K562 (cell line): Measurements from ENCODE around the gene AMIGO1. TPM values are rescaled to one million over a fixed set of nuclear protein-coding genes. Genes with fewer than 3 reads are reported as not detected.

ENCODE experiments used
- ATAC-seq: fragments of 200-7000 bp; cut with Tn5 transposase; 3 replicates; pipeline ENCODE4 v1.9.1; 2020; ENCODE audit warnings: moderate library complexity
- BruUV-seq: library from RNA; stranded (reverse); fragments of 400-500 nt; replicated peaks from 2 replicates; lab custom pipeline; 2021; lab: Mats Ljungman, UMichigan
- CTCF ChIA-PET: fragments of 300-600 bp; formaldehyde crosslinking; extraction: SDS; loops from one replicate; lab custom pipeline; 2021; ENCODE audit warnings: low intra/inter-chr PET ratio; lab: Yijun Ruan, JAX
- POLR2A ChIA-PET: fragments of 300-600, 350-650 bp; sonication (Branson Sonifier 250); formaldehyde crosslinking; extraction: SDS; loops from one replicate; lab custom pipeline; 2021; ENCODE audit warnings: antibody characterized with exemption, inconsistent platforms; lab: Yijun Ruan, JAX
- DNase-seq, 4 experiments: peaks; one replicate each; pipeline versions ENCODE4 v3.0.0 to v3.0.0-alpha.2; 2011 to 2018; ENCODE audit warnings: low spot score in 3 of 4, mixed read lengths in 3 of 4; ENCODE audit errors: extremely low read depth in 1 of 4
- FAIRE-seq: peaks from 2 replicates; lab custom pipeline; 2011; peaks lifted over from hg19 to GRCh38; lab: Jason Lieb, UNC
- H2AFZ ChIP-seq: 2 replicates; pipeline ENCODE4 v1.6.0; 2011; ENCODE audit warnings: low read depth, low read length, control low read depth, inconsistent platforms
- H3K27ac ChIP-seq: fragments of 200-600 bp; 3 replicates; pipeline ENCODE4 v1.8.0; 2011; ENCODE audit warnings: low read depth, mild to moderate bottlenecking, control low read depth, inconsistent platforms, low read length, moderate library complexity, mixed read lengths; ENCODE audit errors: extremely low read depth
- H3K27me3 ChIP-seq, 2 experiments: fragments of 300-600 bp in 1 of 2; 2 replicates in 1 of 2; 3 replicates in 1 of 2; pipeline versions ENCODE4 v1.6.0 to v1.8.0; 2011; ENCODE audit warnings: inconsistent platforms in 2 of 2, low read length in 2 of 2, mild to moderate bottlenecking in 1 of 2, mixed read lengths in 1 of 2, moderate library complexity in 1 of 2; ENCODE audit not compliant: control insufficient read depth in 2 of 2, insufficient read depth in 2 of 2
- H3K36me3 ChIP-seq: fragments of 300-600 bp; 3 replicates; pipeline ENCODE4 v1.8.0; 2011; ENCODE audit warnings: mild to moderate bottlenecking, low read length, inconsistent platforms; ENCODE audit not compliant: control insufficient read depth, insufficient read depth
- H3K4me1 ChIP-seq, 2 experiments: fragments of 200-600 bp in 1 of 2; replicated peaks in 1 of 2; 2 replicates in 1 of 2; 3 replicates in 1 of 2; pipeline versions ENCODE4 v1.5.1 to v1.8.0; 2011; ENCODE audit warnings: inconsistent platforms in 2 of 2, low read length in 2 of 2, mild to moderate bottlenecking in 1 of 2, mixed read lengths in 1 of 2, moderate library complexity in 1 of 2; ENCODE audit not compliant: control insufficient read depth in 2 of 2, insufficient read depth in 2 of 2
- H3K4me2 ChIP-seq: 2 replicates; pipeline ENCODE4 v1.6.1; 2011; ENCODE audit warnings: low read length, control low read depth, inconsistent platforms, mixed read lengths; ENCODE audit not compliant: insufficient read depth
- H3K4me3 ChIP-seq: fragments of 200-600 bp; sonication (generic), shearing (Covaris generic); 2 replicates; pipeline ENCODE4 v1.5.1; 2016; ENCODE audit warnings: control low read depth, inconsistent platforms
- H3K79me2 ChIP-seq: fragments of 200-600 bp; 3 replicates; pipeline ENCODE4 v1.8.0; 2011; ENCODE audit warnings: low read length, inconsistent platforms; ENCODE audit not compliant: control insufficient read depth, insufficient read depth
- H3K9ac ChIP-seq, 2 experiments: 2 replicates each; pipeline versions ENCODE4 v1.6.0 to v1.6.1; 2011; ENCODE audit warnings: low read depth in 2 of 2, low read length in 2 of 2, control low read depth in 1 of 2, inconsistent platforms in 1 of 2, mild to moderate bottlenecking in 1 of 2, mixed read lengths in 1 of 2; ENCODE audit not compliant: insufficient read depth in 1 of 2
- H3K9me1 ChIP-seq: one replicate; pipeline ENCODE4 v1.6.0; 2011; ENCODE audit warnings: inconsistent platforms, mild to moderate bottlenecking, low read length, moderate library complexity; ENCODE audit not compliant: control insufficient read depth, insufficient read depth
- H3K9me3 ChIP-seq: replicated peaks from 2 replicates; pipeline ENCODE4 v1.5.1; 2011; ENCODE audit warnings: low read depth, low read length, inconsistent platforms; ENCODE audit not compliant: control insufficient read depth, insufficient read depth
- H4K20me1 ChIP-seq: replicated peaks from 2 replicates; pipeline ENCODE4 v1.6.1; 2011; ENCODE audit warnings: low read length, inconsistent platforms, mixed read lengths; ENCODE audit not compliant: control insufficient read depth, insufficient read depth
- CBFA2T3 ChIP-seq: fragments of 450-650 bp; IDR thresholded peaks from 2 replicates; pipeline ENCODE4 v1.6.1; 2017
- EHMT2 ChIP-seq: fragments of 450-650 bp; IDR thresholded peaks from 2 replicates; pipeline ENCODE4 v1.6.1; 2018; ENCODE audit warnings: antibody characterized with exemption
- GABPB1 ChIP-seq: sonication (generic); formaldehyde crosslinking; IDR thresholded peaks from 2 replicates; pipeline ENCODE4 v1.8.0; 2022; ENCODE audit warnings: mild to moderate bottlenecking, missing genetic modification reagents
- HMG20A ChIP-seq: fragments of 450-650 bp; formaldehyde crosslinking; conservative IDR thresholded peaks from 2 replicates; pipeline ENCODE4 v1.4.0; 2020; ENCODE audit warnings: mild to moderate bottlenecking, mixed read lengths
- HMGN3 ChIP-seq: IDR thresholded peaks from 2 replicates; pipeline ENCODE4 v1.6.1; 2011; ENCODE audit warnings: borderline replicate concordance, low read depth, mild to moderate bottlenecking, mixed read lengths, low read length; ENCODE audit not compliant: insufficient read length; ENCODE audit errors: extremely low read depth
- IRF2 ChIP-seq: sonication (generic); formaldehyde crosslinking; IDR thresholded peaks from 2 replicates; pipeline ENCODE4 v1.8.1; 2022; ENCODE audit warnings: mild to moderate bottlenecking, missing genetic modification reagents
- KLF13 ChIP-seq: fragments of 450-650 bp; IDR thresholded peaks from 2 replicates; pipeline ENCODE4 v1.6.1; 2016; ENCODE audit warnings: missing genetic modification characterization, low read depth, mild to moderate bottlenecking, missing compliant biosample characterization, moderate library complexity, borderline replicate concordance
- MAFG ChIP-seq: fragments of 450-650 bp; conservative IDR thresholded peaks from 2 replicates; pipeline ENCODE4 v1.6.1; 2016; ENCODE audit warnings: missing genetic modification characterization, missing compliant biosample characterization
- MCM5 ChIP-seq: fragments of 450-650 bp; IDR thresholded peaks from 2 replicates; pipeline ENCODE4 v1.6.1; 2016; ENCODE audit warnings: low read depth
- MTA3 ChIP-seq: fragments of 450-650 bp; formaldehyde crosslinking; IDR thresholded peaks from 2 replicates; pipeline ENCODE4 v1.6.1; 2017; ENCODE audit warnings: mild to moderate bottlenecking, borderline replicate concordance
- MTF1 ChIP-seq: fragments of 250-450 bp; sonication (Bioruptor Pico); IDR thresholded peaks from 2 replicates; pipeline ENCODE4 v1.9.0; 2021; ENCODE audit warnings: moderate library complexity, mild to moderate bottlenecking, inconsistent platforms, borderline replicate concordance
- NFATC3 ChIP-seq: fragments of 450-650 bp; IDR thresholded peaks from 2 replicates; pipeline ENCODE4 v1.6.1; 2017; ENCODE audit warnings: mild to moderate bottlenecking
- NFE2 ChIP-seq: IDR thresholded peaks from 2 replicates; pipeline ENCODE4 v1.6.1; 2014; ENCODE audit warnings: antibody characterized with exemption, low read depth
- NFIC ChIP-seq: fragments of 450-650 bp; IDR thresholded peaks from 2 replicates; pipeline ENCODE4 v1.6.1; 2017; ENCODE audit warnings: mild to moderate bottlenecking, inconsistent platforms
- NR2C1 ChIP-seq, 2 experiments: fragments of 450-650 bp; IDR thresholded peaks; 2 replicates each; pipeline ENCODE4 v1.6.1; 2017; ENCODE audit warnings: mild to moderate bottlenecking in 2 of 2, antibody characterized with exemption in 1 of 2, inconsistent platforms in 1 of 2, missing compliant biosample characterization in 1 of 2, missing genetic modification characterization in 1 of 2
- RCOR1 ChIP-seq, 2 experiments: IDR thresholded peaks; 2 replicates each; pipeline ENCODE4 v1.6.1; 2012; ENCODE audit warnings: low read depth in 2 of 2, low read length in 2 of 2, borderline replicate concordance in 1 of 2, improper control_type of control experiment in 1 of 2
- TAF1 ChIP-seq: IDR thresholded peaks from 2 replicates; pipeline ENCODE4 v1.6.1; 2011; ENCODE audit warnings: mild to moderate bottlenecking, low read length, moderate library complexity; ENCODE audit not compliant: insufficient read depth, control insufficient read depth, severe bottlenecking; ENCODE audit errors: extremely low read depth
- TBL1XR1 ChIP-seq, 2 experiments: IDR thresholded peaks; 2 replicates each; pipeline ENCODE4 v1.6.1; 2012; ENCODE audit warnings: improper control_type of control experiment in 2 of 2, low read length in 2 of 2, mild to moderate bottlenecking in 1 of 2
- ZNF316 ChIP-seq: fragments of 450-650 bp; IDR thresholded peaks from 2 replicates; pipeline ENCODE4 v1.6.1; 2016
- ZSCAN29 ChIP-seq: fragments of 450-650 bp; IDR thresholded peaks from 2 replicates; pipeline ENCODE4 v1.6.1; 2017
- WGBS: fragments of 100-300 bp; shearing (Covaris generic); methylation state at CpG from one replicate; pipeline ENCODE4 v1.1.6; 2016; ENCODE audit warnings: low coverage, mixed read lengths; ENCODE audit not compliant: insufficient coverage; ENCODE audit errors: missing lambda C conversion rate; 5-methylcytosine and 5-hydroxymethylcytosine counted together
- in situ Hi-C: fragments of 300-500 bp; cut with MboI; formaldehyde crosslinking; loops from 4 replicates; pipeline ENCODE4 v1.15.0; 2018; ENCODE audit warnings: inconsistent platforms, mixed read lengths
- intact Hi-C: fragments of 100-400 bp; cut with micrococcal nuclease; formaldehyde crosslinking; loops from 2 replicates; pipeline ENCODE4 v1.14.2; 2022
- polyA plus RNA-seq, 8 experiments: library from polyadenylated mRNA; depleted of rRNA in 4 of 8; stranded (reverse) in 5 of 8; unstranded in 3 of 8; fragments of >200 nt; fragmentation: Nextera tagmentation in 2 of 8; fragmentation: Illumina TruSeq in 1 of 8; extraction: Ambion mirVana in 2 of 8; extraction: Trizol in 1 of 8; gene quantifications; 2 replicates each; pipeline versions ENCODE4 v1.2.1 to v1.2.3, GENCODE V29; 2011 to 2014; ENCODE audit warnings: inconsistent platforms in 1 of 8, missing spikeins in 1 of 8
- total RNA-seq, 7 experiments: library from RNA; depleted of rRNA in 6 of 7; stranded (reverse); fragments of >200 nt in 6 of 7; fragmentation: Illumina TruSeq in 2 of 7; extraction: Trizol in 2 of 7; gene quantifications; 2 replicates each; pipeline versions ENCODE4 v1.2.1 to v1.2.3, GENCODE V29; 2011 to 2021; ENCODE audit warnings: low replicate concordance in 1 of 7
- TF ChIP-seq, protein P1 (sequence below): fragments of 250-450 bp; sonication (Bioruptor Pico); IDR thresholded peaks from 2 replicates; pipeline ENCODE4 v1.4.0; 2020; ENCODE audit warnings: mild to moderate bottlenecking
- TF ChIP-seq, protein P2 (sequence below): sonication (generic); formaldehyde crosslinking; IDR thresholded peaks from 2 replicates; pipeline ENCODE4 v1.8.0; 2022; ENCODE audit warnings: mild to moderate bottlenecking, missing genetic modification reagents
- TF ChIP-seq, protein P3 (sequence below): sonication (generic); IDR thresholded peaks from 2 replicates; pipeline ENCODE4 v1.6.1; 2016

AMIGO1 gene
- total and polyA plus RNA-seq, 9 of the 15 experiments (the other 6 are each of a cell fraction or from before 2014, with no cell fraction given) = 0.24 to 1.0 (median 0.54) TPM

DNA sequence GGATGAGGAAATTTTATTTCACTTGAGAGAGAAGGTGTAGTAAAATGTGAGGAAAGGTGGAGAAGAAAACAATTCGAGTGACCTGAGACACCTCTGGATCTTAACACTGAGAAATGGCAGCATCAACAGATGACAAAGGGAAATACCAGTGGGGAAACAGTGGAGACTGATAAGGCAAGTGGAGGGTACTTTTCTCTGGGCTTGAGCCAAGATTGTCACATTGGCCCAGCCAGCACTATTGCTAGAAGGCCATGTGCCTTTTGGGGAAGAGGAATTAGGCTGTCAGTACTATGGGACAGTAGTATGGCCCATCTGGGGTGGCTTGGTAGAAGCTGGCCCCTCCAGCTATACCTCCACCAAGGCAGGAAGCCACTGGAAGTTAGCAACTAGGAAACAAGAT lies 34.8 kb downstream of the AMIGO1 start:
- H3K4me3 ChIP-seq = no peak overlapping the region
- peaks cover 4% of the 10 kb centered on the region; the same call in 1 of the 2 replicates for H4K20me1 ChIP-seq
- H3K4me2 ChIP-seq = no peak overlapping the region
- FAIRE-seq (no peak), ATAC-seq (no peak), DNase-seq (peak in 1 of 4 experiments; percentile 25)
- BruUV-seq = no TSS peak
- ChIA-PET CTCF (no interaction called here), POLR2A (no interaction called here)
- no peak overlapping the region for H3K27ac ChIP-seq
- H3K4me1 ChIP-seq = peaks cover 6 to 11% of the 10 kb centered on the region in 2 experiments; a peak in 4 of 5 replicates
- no peak overlapping the region for H2AFZ ChIP-seq
- no peaks in the 10 kb centered on the region for H3K79me2 ChIP-seq
- WGBS = 0% methylated on average over 1 of the region's 1 CpG
- no peaks in the 10 kb centered on the region for H3K36me3 ChIP-seq
- no peak overlapping the region; a peak in 1 of 4 replicates for H3K9ac ChIP-seq
- in situ Hi-C loops (no loop called here), intact Hi-C loops (no loop called here)
- H3K9me1 ChIP-seq = no peaks in the 10 kb centered on the region
- H3K9me3 ChIP-seq = no peaks in the 10 kb centered on the region
- peaks cover 52 to 88% of the 10 kb centered on the region in 2 experiments for H3K27me3 ChIP-seq
- TF ChIP-seq NFIC (peak; percentile 74; the same call in 1 of the 2 replicates), MAFG (0 out of 2 replicates have a peak, but pooled peaks have one; percentile 37), HMG20A (CRISPR knock-in tag) (no peak), EHMT2 (peak; percentile 57; the same call in 1 of the 2 replicates), ZSCAN29 (no peak), ZNF316 (no peak), RCOR1 (IDR thresholded peaks at IDR 0.05; ENCODE audit: borderline replicate concordance in 1 of 2, low read depth in 2 of 2, low read length in 2 of 2) (peak in 1 of 2 experiments; percentile 37; a peak in 1 of 4 replicates), MCM5 (no peak), HMGN3 (no peak), KLF13 (tag) (no peak), TBL1XR1 (IDR thresholded peaks at IDR 0.05; ENCODE audit: low read length in 2 of 2) (no peak), NFE2 (0 out of 2 replicates have a peak, but pooled peaks have one; percentile 6), MTA3 (no peak), GABPB1 (CRISPR knock-in tag) (no peak), IRF2 (CRISPR knock-in tag) (no peak), NFATC3 (no peak), MTF1 (CRISPR knock-in tag) (no peak), CBFA2T3 (peak; percentile 27), TAF1 (no peak), NR2C1 (IDR thresholded peaks at IDR 0.05) (no peak), NR2C1 (tag; IDR thresholded peaks at IDR 0.05) (no peak)
- TF ChIP-seq, protein P1, sequence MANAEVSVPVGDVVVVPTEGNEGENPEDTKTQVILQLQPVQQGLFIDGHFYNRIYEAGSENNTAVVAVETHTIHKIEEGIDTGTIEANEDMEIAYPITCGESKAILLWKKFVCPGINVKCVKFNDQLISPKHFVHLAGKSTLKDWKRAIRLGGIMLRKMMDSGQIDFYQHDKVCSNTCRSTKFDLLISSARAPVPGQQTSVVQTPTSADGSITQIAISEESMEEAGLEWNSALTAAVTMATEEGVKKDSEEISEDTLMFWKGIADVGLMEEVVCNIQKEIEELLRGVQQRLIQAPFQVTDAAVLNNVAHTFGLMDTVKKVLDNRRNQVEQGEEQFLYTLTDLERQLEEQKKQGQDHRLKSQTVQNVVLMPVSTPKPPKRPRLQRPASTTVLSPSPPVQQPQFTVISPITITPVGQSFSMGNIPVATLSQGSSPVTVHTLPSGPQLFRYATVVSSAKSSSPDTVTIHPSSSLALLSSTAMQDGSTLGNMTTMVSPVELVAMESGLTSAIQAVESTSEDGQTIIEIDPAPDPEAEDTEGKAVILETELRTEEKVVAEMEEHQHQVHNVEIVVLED (CRISPR knock-in tag) = no peak
- TF ChIP-seq, protein P2, sequence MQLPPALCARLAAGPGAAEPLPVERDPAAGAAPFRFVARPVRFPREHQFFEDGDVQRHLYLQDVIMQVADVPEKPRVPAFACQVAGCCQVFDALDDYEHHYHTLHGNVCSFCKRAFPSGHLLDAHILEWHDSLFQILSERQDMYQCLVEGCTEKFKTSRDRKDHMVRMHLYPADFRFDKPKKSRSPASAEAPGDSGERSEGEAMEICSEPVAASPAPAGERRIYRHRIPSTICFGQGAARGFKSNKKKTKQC (CRISPR knock-in tag) = no peak
- TF ChIP-seq, protein P3, sequence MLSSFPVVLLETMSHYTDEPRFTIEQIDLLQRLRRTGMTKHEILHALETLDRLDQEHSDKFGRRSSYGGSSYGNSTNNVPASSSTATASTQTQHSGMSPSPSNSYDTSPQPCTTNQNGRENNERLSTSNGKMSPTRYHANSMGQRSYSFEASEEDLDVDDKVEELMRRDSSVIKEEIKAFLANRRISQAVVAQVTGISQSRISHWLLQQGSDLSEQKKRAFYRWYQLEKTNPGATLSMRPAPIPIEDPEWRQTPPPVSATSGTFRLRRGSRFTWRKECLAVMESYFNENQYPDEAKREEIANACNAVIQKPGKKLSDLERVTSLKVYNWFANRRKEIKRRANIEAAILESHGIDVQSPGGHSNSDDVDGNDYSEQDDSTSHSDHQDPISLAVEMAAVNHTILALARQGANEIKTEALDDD = 0 out of 2 replicates have a peak, but pooled peaks have one; percentile 31
